Uterus (tissue), 2 donors: ENCODE data around the gene DLGAP1.

Source experiments
- POLR2A ChIP-seq, 2 donors: fragments of 450-650 bp; IDR thresholded peaks; one replicate each; pipeline ENCODE4 v1.6.1; 2016; ENCODE audit warnings: antibody characterized with exemption in 2 of 2, mild to moderate bottlenecking in 1 of 2, moderate library complexity in 1 of 2
- TF ChIP-seq, protein P1 (sequence below), 4 experiments: fragments of 200-600 bp in 2 of 4; fragments of 450-650 bp in 2 of 4; sonication (generic) in 2 of 4; IDR thresholded peaks; one replicate each; pipeline ENCODE4 v1.5.1; 2016 to 2019; ENCODE audit warnings: antibody characterized with exemption in 4 of 4, mild to moderate bottlenecking in 2 of 4, moderate library complexity in 1 of 4

DNA sequence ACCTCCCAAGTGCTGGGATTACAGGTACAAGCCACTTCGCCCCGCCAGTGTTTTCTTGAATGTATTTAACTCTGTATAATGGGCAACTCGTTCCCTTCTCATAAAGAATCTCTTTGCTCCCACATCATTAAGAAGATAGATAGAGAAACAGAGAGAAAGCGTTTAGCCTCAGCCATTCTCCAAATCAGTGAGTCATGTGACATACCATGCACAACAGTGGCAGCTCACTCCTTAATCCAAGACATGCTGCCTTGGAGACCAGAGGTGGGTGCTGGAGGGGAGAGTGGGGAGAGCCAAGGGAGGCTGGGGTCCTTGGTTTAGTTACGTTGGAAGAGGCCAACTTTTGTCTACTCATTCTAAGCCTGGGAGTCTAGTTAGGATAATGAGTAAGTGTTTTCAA, 950.5 kb downstream of the DLGAP1 start:
- TF ChIP-seq, protein P1, sequence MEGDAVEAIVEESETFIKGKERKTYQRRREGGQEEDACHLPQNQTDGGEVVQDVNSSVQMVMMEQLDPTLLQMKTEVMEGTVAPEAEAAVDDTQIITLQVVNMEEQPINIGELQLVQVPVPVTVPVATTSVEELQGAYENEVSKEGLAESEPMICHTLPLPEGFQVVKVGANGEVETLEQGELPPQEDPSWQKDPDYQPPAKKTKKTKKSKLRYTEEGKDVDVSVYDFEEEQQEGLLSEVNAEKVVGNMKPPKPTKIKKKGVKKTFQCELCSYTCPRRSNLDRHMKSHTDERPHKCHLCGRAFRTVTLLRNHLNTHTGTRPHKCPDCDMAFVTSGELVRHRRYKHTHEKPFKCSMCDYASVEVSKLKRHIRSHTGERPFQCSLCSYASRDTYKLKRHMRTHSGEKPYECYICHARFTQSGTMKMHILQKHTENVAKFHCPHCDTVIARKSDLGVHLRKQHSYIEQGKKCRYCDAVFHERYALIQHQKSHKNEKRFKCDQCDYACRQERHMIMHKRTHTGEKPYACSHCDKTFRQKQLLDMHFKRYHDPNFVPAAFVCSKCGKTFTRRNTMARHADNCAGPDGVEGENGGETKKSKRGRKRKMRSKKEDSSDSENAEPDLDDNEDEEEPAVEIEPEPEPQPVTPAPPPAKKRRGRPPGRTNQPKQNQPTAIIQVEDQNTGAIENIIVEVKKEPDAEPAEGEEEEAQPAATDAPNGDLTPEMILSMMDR (IDR thresholded peaks at IDR 0.05): no peak
- TF ChIP-seq POLR2A (IDR thresholded peaks at IDR 0.05): no peak
